ENCODE results near the gene RASSF1. TPM values are rescaled to one million over a fixed set of nuclear protein-coding genes. Genes with fewer than 3 reads are reported as not detected.
"Not testable (repeated sequence)": the region's sequence is repeated elsewhere in the genome, so short reads cannot be mapped to it uniquely, and the experiment has no call there.

The RASSF1 gene
- polyA plus RNA-seq, 6 donors from 2014 or later = 71.9 to 147 (median 89.9) TPM

GRCh38 chr3:50295553-50296431 lies 44.8 kb downstream of the RASSF1 start:
- Mint-ChIP-seq H3K27me3 (no peaks in the 10 kb centered on the region), H3K36me3 (no peaks in the 10 kb centered on the region), H3K4me3 (no peak overlapping the region), H3K4me1 (peaks cover 35 to 51% (median 44%) of the 10 kb centered on the region in 3 donors), H3K27ac (peak overlapping the region in 3 of 6 donors; percentile 25 to 96 (median 56)), H3K9me3 (no peaks in the 10 kb centered on the region)
- ATAC-seq (ENCODE audit: low read depth in 2 of 2) = no peak
- DNase-seq = no peak

GRCh38 chr3:50294492-50295403 lies 45.9 kb downstream of the RASSF1 start:
- Mint-ChIP-seq H3K4me1 (peaks cover 28 to 49% (median 35%) of the 10 kb centered on the region in 3 donors), H3K36me3 (no peaks in the 10 kb centered on the region), H3K27ac (peak overlapping the region in 2 of 6 donors; percentile 37 to 59), H3K4me3 (peak overlapping the region in 1 of 8 donors; percentile 9), H3K27me3 (no peaks in the 10 kb centered on the region), H3K9me3 (no peaks in the 10 kb centered on the region)
- ATAC-seq (ENCODE audit: low read depth in 2 of 2) (no peak), DNase-seq (no peak)

GRCh38 chr3:50294089-50294488 lies 46.5 kb downstream of the RASSF1 start:
- Mint-ChIP-seq H3K4me3 (peak overlapping the region in 2 of 8 donors; percentile 35 to 84), H3K4me1 (peaks cover 26 to 42% (median 33%) of the 10 kb centered on the region in 3 donors), H3K27ac (peak overlapping the region in 1 of 6 donors; percentile 37), H3K9me3 (no peaks in the 10 kb centered on the region), H3K27me3 (no peaks in the 10 kb centered on the region), H3K36me3 (no peaks in the 10 kb centered on the region)
- DNase-seq (no peak), ATAC-seq (ENCODE audit: low read depth in 2 of 2) (no peak)

- H3K4me3 Mint-ChIP-seq = peak overlapping the region in 7 of 8 donors; percentile 66 to 95 (median 92)
- no peaks in the 10 kb centered on the region for H3K27me3 Mint-ChIP-seq
- no peaks in the 10 kb centered on the region for H3K36me3 Mint-ChIP-seq
- ATAC-seq (ENCODE audit: low read depth in 2 of 2) (no peak), DNase-seq (no peak)
- peak overlapping the region in 5 of 6 donors; percentile 82 to 98 (median 95) for H3K27ac Mint-ChIP-seq
- H3K4me1 Mint-ChIP-seq = peaks cover 21 to 37% (median 29%) of the 10 kb centered on the region in 3 donors
- H3K9me3 Mint-ChIP-seq = no peaks in the 10 kb centered on the region
Measured at GRCh38 chr3:50293079-50293801, 47.4 kb downstream of the RASSF1 start.

- DNase-seq (peak; percentile 94), ATAC-seq (ENCODE audit: low read depth in 2 of 2) (peak; percentile 98)
- peaks cover 17 to 29% (median 24%) of the 10 kb centered on the region in 3 donors for H3K4me1 Mint-ChIP-seq
- no peaks in the 10 kb centered on the region for H3K9me3 Mint-ChIP-seq
- no peaks in the 10 kb centered on the region for H3K36me3 Mint-ChIP-seq
- peak within 1 kb of the TSS; percentile 84 to 95 (median 92) for H3K4me3 Mint-ChIP-seq
- H3K27me3 Mint-ChIP-seq = no peaks in the 10 kb centered on the region
- peak within 1 kb of the TSS; percentile 82 to 98 (median 94) for H3K27ac Mint-ChIP-seq
Measured at GRCh38 chr3:50292159-50293078, 48.2 kb downstream of the RASSF1 start, which contains the start of gene IFRD2. IFRD2 (minus strand) TSS chr3:50292429; CDS start chr3:50292274, 155 bp downstream.

GRCh38 chr3:50290161-50290641 lies 50.4 kb downstream of the RASSF1 start:
- Mint-ChIP-seq H3K27ac (peak overlapping the region in 1 of 6 donors; percentile 39), H3K9me3 (no peaks in the 10 kb centered on the region), H3K4me1 (peaks cover 17 to 27% (median 24%) of the 10 kb centered on the region in 3 donors), H3K36me3 (no peaks in the 10 kb centered on the region), H3K27me3 (no peaks in the 10 kb centered on the region), H3K4me3 (peak overlapping the region in 4 of 8 donors; percentile 70 to 95 (median 74))
- ATAC-seq (ENCODE audit: low read depth in 2 of 2) = no peak
- DNase-seq = no peak

GRCh38 chr3:50289130-50289529 lies 51.5 kb downstream of the RASSF1 start:
- DNase-seq (no peak), ATAC-seq (ENCODE audit: low read depth in 2 of 2) (no peak)
- peaks cover 17 to 27% (median 24%) of the 10 kb centered on the region in 3 donors for H3K4me1 Mint-ChIP-seq
- no peaks in the 10 kb centered on the region for H3K36me3 Mint-ChIP-seq
- H3K4me3 Mint-ChIP-seq = peak overlapping the region in 3 of 8 donors; percentile 68 to 77 (median 71)
- H3K9me3 Mint-ChIP-seq = no peaks in the 10 kb centered on the region
- H3K27me3 Mint-ChIP-seq = no peaks in the 10 kb centered on the region
- no peak overlapping the region for H3K27ac Mint-ChIP-seq

GRCh38 chr3:50288387-50289007 lies 52.1 kb downstream of the RASSF1 start:
- Mint-ChIP-seq H3K36me3 (no peaks in the 10 kb centered on the region), H3K4me3 (peak overlapping the region in 1 of 8 donors; percentile 66), H3K4me1 (peaks cover 17 to 27% (median 24%) of the 10 kb centered on the region in 3 donors), H3K27me3 (no peaks in the 10 kb centered on the region), H3K9me3 (no peaks in the 10 kb centered on the region), H3K27ac (peak overlapping the region in 1 of 6 donors; percentile 28)
- ATAC-seq (ENCODE audit: low read depth in 2 of 2) (no peak), DNase-seq (no peak)

- Mint-ChIP-seq H3K9me3 (no peaks in the 10 kb centered on the region), H3K27ac (peak overlapping the region in 1 of 6 donors; percentile 73), H3K4me3 (no peak overlapping the region), H3K4me1 (peaks cover 8 to 16% (median 15%) of the 10 kb centered on the region in 3 donors), H3K27me3 (no peaks in the 10 kb centered on the region), H3K36me3 (no peaks in the 10 kb centered on the region)
- ATAC-seq (ENCODE audit: low read depth in 2 of 2) (no peak), DNase-seq (no peak)
Measured at GRCh38 chr3:50287262-50287661, 53.4 kb downstream of the RASSF1 start.

- H3K27ac Mint-ChIP-seq = no peak overlapping the region
- no peaks in the 10 kb centered on the region for H3K27me3 Mint-ChIP-seq
- H3K4me1 Mint-ChIP-seq = peaks cover 6 to 15% (median 12%) of the 10 kb centered on the region in 3 donors
- H3K36me3 Mint-ChIP-seq = no peaks in the 10 kb centered on the region
- no peak for DNase-seq
- no peak overlapping the region for H3K4me3 Mint-ChIP-seq
- H3K9me3 Mint-ChIP-seq = no peaks in the 10 kb centered on the region
- no peak for ATAC-seq (ENCODE audit: low read depth in 2 of 2)
Measured at GRCh38 chr3:50286322-50287227, 54.1 kb downstream of the RASSF1 start.

GRCh38 chr3:50284121-50284520 lies 56.5 kb downstream of the RASSF1 start:
- ATAC-seq (ENCODE audit: low read depth in 2 of 2); H3K27me3 Mint-ChIP-seq; DNase-seq; H3K36me3 Mint-ChIP-seq; H3K9me3 Mint-ChIP-seq; H3K4me1 Mint-ChIP-seq; H3K27ac Mint-ChIP-seq: not testable (repeated sequence)
- peak overlapping the region in 1 of 8 donors; percentile 18 for H3K4me3 Mint-ChIP-seq
